Sigmoid colon (tissue), 4 donors: Measurements from ENCODE around the gene KRTAP5-3.
A peak's percentile ranks its signal among the peaks of the same experiment; 100 is the strongest.

Experiments used
- CTCF ChIP-seq, 4 experiments: fragments of 450-650 bp in 3 of 4; fragments of 200-600 bp in 1 of 4; IDR thresholded peaks; one replicate each; pipeline ENCODE4 v1.5.1; 2016 to 2019; ENCODE audit warnings: antibody characterized with exemption in 4 of 4, mild to moderate bottlenecking in 3 of 4, moderate library complexity in 2 of 4
- POLR2AphosphoS5 ChIP-seq, 4 donors: sonication (generic); formaldehyde crosslinking; IDR thresholded peaks; one replicate each; pipeline ENCODE4 v1.6.1; 2017; ENCODE audit warnings: antibody characterized with exemption in 4 of 4

DNA sequence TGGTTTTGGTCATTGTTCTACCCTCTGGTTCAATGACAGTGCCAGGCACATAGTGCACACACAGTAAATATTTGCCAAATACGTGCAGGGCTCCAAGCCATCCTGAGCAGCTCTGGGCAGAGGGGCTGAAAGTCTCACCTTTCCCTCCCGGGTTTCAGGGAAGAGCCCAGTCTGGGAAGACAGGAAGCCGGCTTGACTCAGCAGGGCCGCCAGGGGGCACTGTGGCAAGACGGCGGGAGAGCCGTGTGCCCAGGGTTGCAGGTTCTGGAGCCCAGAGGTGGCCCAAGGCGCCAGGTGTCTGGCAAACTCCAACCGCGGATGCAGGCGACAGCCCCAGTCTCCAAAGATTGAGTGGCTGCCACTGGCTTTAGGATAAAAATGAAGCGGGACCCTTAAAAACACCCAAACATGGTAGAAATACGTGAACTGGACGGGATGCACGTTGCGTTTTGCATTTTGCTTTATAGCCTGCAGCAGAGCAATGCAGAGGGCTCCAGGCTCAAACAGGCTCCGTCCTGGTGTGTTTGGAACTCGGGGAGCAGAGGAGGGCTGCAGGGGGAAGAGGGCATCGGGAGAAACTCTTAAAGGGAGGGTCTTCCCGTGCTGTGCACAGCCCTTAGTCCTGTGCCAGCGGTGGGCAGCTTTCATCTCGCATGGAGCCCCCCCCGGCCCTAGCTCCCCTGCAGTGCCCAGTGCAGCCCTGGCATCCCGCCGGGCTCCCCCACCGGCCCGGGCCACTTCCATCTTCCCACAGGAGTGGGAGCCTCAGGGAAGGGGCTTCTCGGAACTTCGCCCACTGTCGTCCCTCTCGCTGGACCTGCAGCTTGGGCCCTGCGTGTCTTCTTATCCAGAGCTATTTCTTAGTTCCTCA is 32.0 kb upstream of the KRTAP5-3 start:
- TF ChIP-seq POLR2AphosphoS5 (IDR thresholded peaks at IDR 0.05) (no peak), CTCF (IDR thresholded peaks at IDR 0.05) (peak in 2 of 4 experiments; percentile 19 to 70)
